Measurements from ENCODE around the gene GFRA1. TPM values are rescaled to one million over a fixed set of nuclear protein-coding genes. Genes with fewer than 3 reads are reported as not detected.

The GFRA1 gene
- total and polyA plus RNA-seq, 2 of the 8 experiments (the other 6 are each of a cell fraction or from before 2014, with no cell fraction given) = 1.1 to 2.0 TPM

DNA sequence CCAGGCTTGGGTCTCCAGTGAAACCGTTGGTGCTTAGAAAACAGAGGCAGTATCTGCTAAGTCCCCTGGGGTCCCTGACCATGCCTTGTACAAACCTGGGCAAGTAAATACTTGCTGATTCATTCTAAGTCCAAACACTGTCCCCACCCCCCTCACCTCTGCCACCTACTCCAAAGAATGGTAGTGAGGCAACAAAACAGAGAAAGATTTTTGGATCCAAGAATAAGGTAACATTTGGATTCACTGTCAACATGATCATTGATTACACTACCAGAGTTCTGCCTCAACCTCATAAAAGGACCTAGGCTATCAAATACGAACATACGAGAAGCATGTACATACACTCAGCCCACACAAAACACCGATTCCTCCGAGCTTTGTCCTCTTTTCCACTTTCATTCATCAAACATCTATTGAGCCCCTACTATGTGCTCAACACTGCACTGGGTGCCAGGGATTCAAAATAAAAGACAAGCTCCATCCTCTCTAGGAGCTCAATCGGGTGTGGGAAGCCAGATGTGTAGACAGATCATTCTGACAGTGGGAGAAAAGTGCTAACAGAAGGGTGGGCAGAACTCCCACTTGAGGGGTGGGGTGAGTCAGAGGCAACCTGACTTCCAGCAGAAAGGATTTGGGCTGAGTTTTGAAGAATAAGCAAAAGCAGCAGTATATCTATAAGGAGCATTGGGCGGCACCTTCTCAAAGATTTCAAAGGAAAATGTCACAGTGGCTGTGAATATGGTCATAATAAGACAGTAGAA is 71.2 kb downstream of the GFRA1 start:
- no peak overlapping the region for H4K91ac ChIP-seq (replicated peaks; ENCODE audit: insufficient read length, low read length)
- H3K14ac ChIP-seq (ENCODE audit: insufficient read length) = no peak overlapping the region
- H2BK15ac ChIP-seq (ENCODE audit: low read length) = no peak overlapping the region
- H4K8ac ChIP-seq (ENCODE audit: extremely low read depth, insufficient read depth, low read length) = no peak overlapping the region
- H2BK5ac ChIP-seq (ENCODE audit: low read depth, low read length) = no peak overlapping the region
- POLR2A ChIA-PET (ENCODE audit: partially characterized antibody) = no interaction called here
- H3K27ac ChIP-seq (ENCODE audit: low read depth, low read length) = no peak overlapping the region
- H3K79me1 ChIP-seq (ENCODE audit: low read depth, low read length) = no peaks in the 10 kb centered on the region; the same call in 1 of the 2 replicates
- H3K23me2 ChIP-seq (ENCODE audit: low read depth, low read length) = no peaks in the 10 kb centered on the region
- no peak overlapping the region for H3K4me2 ChIP-seq (ENCODE audit: insufficient read depth in 1 of 2, low read depth in 2 of 2, low read length in 2 of 2)
- CTCF ChIA-PET (ENCODE audit: partially characterized antibody) = interaction anchor here (0.6 kb wide), 1 partner anchor 86 kb away, joined by 3 read pairs; no protein-coding TSS in a partner anchor
- H3K9ac ChIP-seq (replicated peaks in 1 of 4; ENCODE audit: extremely low read depth in 1 of 4, low read depth in 3 of 4, low read length in 3 of 4) = no peak overlapping the region
- 96% methylated on average over 7 of the region's 7 CpGs; no CpG with 5 or more reads in 1 of the 2 experiments for WGBS, 2 experiments (ENCODE audit: extremely low coverage in 1 of 2, insufficient coverage in 1 of 2, insufficient read length in 1 of 2, insufficient replicate concordance in 2 of 2, low coverage in 1 of 2, low lambda C conversion rate in 2 of 2, missing lambda C conversion rate in 1 of 2)
- no peak overlapping the region for H3K4me3 ChIP-seq (ENCODE audit: extremely low read depth in 1 of 4, insufficient read depth in 2 of 4, low read depth in 3 of 4, low read length in 4 of 4)
- H3K9me3 ChIP-seq (ENCODE audit: insufficient read depth in 2 of 2, low read depth in 1 of 2, low read length in 1 of 2) = peaks cover 0 to 2% of the 10 kb centered on the region in 2 experiments; a peak in 1 of 4 replicates
- H2BK120ac ChIP-seq (replicated peaks; ENCODE audit: low read depth, low read length) = no peak overlapping the region
- no peak overlapping the region for H3K23ac ChIP-seq (ENCODE audit: insufficient read length)
- H2BK20ac ChIP-seq (ENCODE audit: low read length) = no peak overlapping the region
- H3K27me3 ChIP-seq (replicated peaks in 1 of 4; ENCODE audit: control insufficient read depth in 3 of 4, extremely low read depth in 1 of 4, insufficient read depth in 3 of 4, low read length in 3 of 4) = no peaks in the 10 kb centered on the region
- H3K4ac ChIP-seq (replicated peaks; ENCODE audit: insufficient read length, low read depth, low read length) = no peak overlapping the region
- no peaks in the 10 kb centered on the region for H4K20me1 ChIP-seq (replicated peaks in 1 of 2; ENCODE audit: control insufficient read depth in 1 of 2, insufficient read depth in 2 of 2, low read length in 2 of 2)
- no peaks in the 10 kb centered on the region for H3K36me3 ChIP-seq (ENCODE audit: control insufficient read depth in 2 of 4, insufficient read depth in 4 of 4, low read length in 3 of 4)
- H3K4me1 ChIP-seq (replicated peaks in 1 of 4; ENCODE audit: control insufficient read depth in 3 of 4, insufficient read depth in 4 of 4, low read length in 3 of 4) = no peaks in the 10 kb centered on the region
- H3K18ac ChIP-seq (ENCODE audit: extremely low read depth, low read length) = no peak overlapping the region
- no peak overlapping the region for H3K56ac ChIP-seq (replicated peaks; ENCODE audit: insufficient read length, low read depth, low read length)
- H2AFZ ChIP-seq (ENCODE audit: low read length) = no peak overlapping the region
- no peak overlapping the region for H2BK12ac ChIP-seq (ENCODE audit: low read depth, low read length)
- DNase-seq (ENCODE audit: low read depth in 1 of 2, low spot score in 2 of 2) = no peak
- no peak overlapping the region for H4K5ac ChIP-seq (ENCODE audit: insufficient read length, low read depth, low read length)
- no peak for FAIRE-seq
- TF ChIP-seq ASH2L (IDR thresholded peaks at IDR 0.05; ENCODE audit: low read length) (no peak), JUN (IDR thresholded peaks at IDR 0.05; ENCODE audit: low read depth, low read length) (no peak), HDAC2 (IDR thresholded peaks at IDR 0.05; ENCODE audit: borderline replicate concordance in 1 of 2, low read depth in 2 of 2, low read length in 2 of 2) (no peak), HDAC6 (IDR thresholded peaks at IDR 0.05; ENCODE audit: low read depth, low read length) (no peak), POU5F1 (IDR thresholded peaks at IDR 0.05; ENCODE audit: low read depth, low read length) (no peak), RBBP5 (IDR thresholded peaks at IDR 0.05; ENCODE audit: borderline replicate concordance, low read depth, low read length) (no peak), CHD2 (IDR thresholded peaks at IDR 0.05; ENCODE audit: low read length) (no peak), SIX5 (IDR thresholded peaks at IDR 0.05; ENCODE audit: low read depth, low read length) (no peak), EP300 (IDR thresholded peaks at IDR 0.05; ENCODE audit: borderline replicate concordance in 1 of 2, low read depth in 2 of 2, low read length in 2 of 2) (no peak), TEAD4 (IDR thresholded peaks at IDR 0.05; ENCODE audit: low read depth, low read length) (no peak)
- no peaks in the 10 kb centered on the region for H3K79me2 ChIP-seq (ENCODE audit: control insufficient read depth in 1 of 2, insufficient read depth in 2 of 2, low read length in 2 of 2)
- H2AK5ac ChIP-seq (ENCODE audit: low read depth, low read length) = no peak overlapping the region
